Measurements from ENCODE around the gene NPM1. TPM values are rescaled to one million over a fixed set of nuclear protein-coding genes. Genes with fewer than 3 reads are reported as not detected.
"Not testable (repeated sequence)": the region's sequence is repeated elsewhere in the genome, so short reads cannot be mapped to it uniquely, and the experiment has no call there.

NPM1 gene
- total and polyA plus RNA-seq, 10 donors, result 441 to 2,472 (median 624) TPM

- intact Hi-C loops (cut with DNase I; ENCODE audit: low total_unique reads), result no loop called here
- peaks cover 13 to 90% (median 71%) of the 10 kb centered on the region in 6 donors for H3K36me3 ChIP-seq
- H3K27me3 ChIP-seq (replicated peaks in 1 of 7), result no peaks in the 10 kb centered on the region
- H3K27ac ChIP-seq, result no peak overlapping the region
- WGBS, 5 donors, result 94 to 99% (median 97%) methylated on average over 13 of the region's 13 CpGs
- peak in 1 of 3 donors; percentile 14 for TF ChIP-seq POLR2AphosphoS5 (IDR thresholded peaks at IDR 0.05)
- TF ChIP-seq POLR2A (IDR thresholded peaks at IDR 0.05), result no peak
- TF ChIP-seq CTCF (IDR thresholded peaks at IDR 0.05 in 8 of 11, conservative IDR thresholded peaks at IDR 0.05 in 3 of 11), result no peak
- H3K4me3 ChIP-seq, result no peak overlapping the region
- H3K9me3 ChIP-seq, result no peaks in the 10 kb centered on the region
- peaks cover 0 to 59% (median 18%) of the 10 kb centered on the region in 6 donors for H3K4me1 ChIP-seq
- DNase-seq, result no peak
Measured at GRCh38 chr5:171401167-171401947, 13.7 kb downstream of the NPM1 start.

- H3K27ac ChIP-seq; H3K9me3 ChIP-seq; intact Hi-C loops (cut with DNase I; ENCODE audit: low total_unique reads); DNase-seq; H3K27me3 ChIP-seq (replicated peaks in 1 of 7); H3K4me3 ChIP-seq: not testable (repeated sequence)
- peaks cover 0 to 51% (median 14%) of the 10 kb centered on the region in 6 donors for H3K4me1 ChIP-seq
- H3K36me3 ChIP-seq, result peaks cover 13 to 90% (median 71%) of the 10 kb centered on the region in 6 donors
Measured at GRCh38 chr5:171402751-171403150, 15.1 kb downstream of the NPM1 start.

DNA sequence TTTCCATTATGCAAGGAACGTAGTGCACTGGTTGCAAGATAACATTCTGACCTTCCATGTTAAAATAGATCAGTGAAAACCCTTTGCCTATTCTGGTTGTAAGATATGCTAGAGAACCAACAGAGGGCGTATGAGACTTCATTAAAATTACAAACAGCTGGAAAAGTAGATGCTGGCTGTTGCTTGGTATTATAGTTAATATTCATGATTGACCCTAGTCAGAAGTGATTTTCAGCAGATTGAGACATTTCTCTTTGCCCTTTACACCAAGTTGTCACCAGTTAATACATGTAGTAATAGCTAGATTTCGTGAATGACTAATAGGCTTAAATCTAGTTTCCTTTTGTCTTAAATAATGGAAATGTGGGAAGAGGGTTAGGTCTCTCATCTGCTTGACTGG, 18.0 kb downstream of the NPM1 start:
- no peak for TF ChIP-seq POLR2A (IDR thresholded peaks at IDR 0.05)
- no peak for TF ChIP-seq POLR2AphosphoS5 (IDR thresholded peaks at IDR 0.05)
- TF ChIP-seq CTCF (IDR thresholded peaks at IDR 0.05 in 8 of 11, conservative IDR thresholded peaks at IDR 0.05 in 3 of 11), result peak in 3 of 11 experiments; percentile 8 to 19 (median 10)
- H3K36me3 ChIP-seq, result peaks cover 10 to 90% (median 70%) of the 10 kb centered on the region in 6 donors
- peaks cover 0 to 38% (median 0%) of the 10 kb centered on the region in 6 donors for H3K4me1 ChIP-seq
- H3K27ac ChIP-seq, result no peak overlapping the region
- WGBS, 5 donors, result 43 to 70% (median 62%) methylated on average over 3 of the region's 3 CpGs
- no peak overlapping the region for H3K4me3 ChIP-seq
- intact Hi-C loops (cut with DNase I; ENCODE audit: low total_unique reads), result no loop called here
- H3K27me3 ChIP-seq (replicated peaks in 1 of 7), result no peaks in the 10 kb centered on the region
- no peak for DNase-seq
- no peaks in the 10 kb centered on the region for H3K9me3 ChIP-seq

- H3K9me3 ChIP-seq, result no peaks in the 10 kb centered on the region
- WGBS, 5 donors, result 76 to 92% (median 81%) methylated on average over 4 of the region's 4 CpGs
- no peak overlapping the region for H3K27ac ChIP-seq
- no peak overlapping the region for H3K4me3 ChIP-seq
- TF ChIP-seq CTCF (IDR thresholded peaks at IDR 0.05 in 8 of 11, conservative IDR thresholded peaks at IDR 0.05 in 3 of 11) (no peak), POLR2AphosphoS5 (IDR thresholded peaks at IDR 0.05) (no peak), POLR2A (IDR thresholded peaks at IDR 0.05) (no peak)
- H3K4me1 ChIP-seq, result peaks cover 0 to 35% (median 0%) of the 10 kb centered on the region in 6 donors
- no peak for DNase-seq
- no peaks in the 10 kb centered on the region for H3K27me3 ChIP-seq (replicated peaks in 1 of 7)
- intact Hi-C loops (cut with DNase I; ENCODE audit: low total_unique reads), result no loop called here
- peaks cover 5 to 90% (median 68%) of the 10 kb centered on the region in 6 donors for H3K36me3 ChIP-seq
Measured at GRCh38 chr5:171407234-171407633, 19.6 kb downstream of the NPM1 start.

All from spleen (tissue), 11 donors.